ENCODE results near the gene UBE2J1. TPM values are rescaled to one million over a fixed set of nuclear protein-coding genes. Genes with fewer than 3 reads are reported as not detected.

Gene UBE2J1
- total and polyA plus RNA-seq, 8 donors = 15.0 to 33.7 (median 29.3) TPM

- no peak for FAIRE-seq
- no peak for ATAC-seq
- Histone ChIP-seq H3K36me3 (no peaks in the 10 kb centered on the region), H3K27ac (no peak overlapping the region), H3K4me3 (no peak overlapping the region), H3K9me3 (no peaks in the 10 kb centered on the region), H3K4me1 (no peaks in the 10 kb centered on the region), H3K27me3 (no peaks in the 10 kb centered on the region)
- TF ChIP-seq, protein P1, sequence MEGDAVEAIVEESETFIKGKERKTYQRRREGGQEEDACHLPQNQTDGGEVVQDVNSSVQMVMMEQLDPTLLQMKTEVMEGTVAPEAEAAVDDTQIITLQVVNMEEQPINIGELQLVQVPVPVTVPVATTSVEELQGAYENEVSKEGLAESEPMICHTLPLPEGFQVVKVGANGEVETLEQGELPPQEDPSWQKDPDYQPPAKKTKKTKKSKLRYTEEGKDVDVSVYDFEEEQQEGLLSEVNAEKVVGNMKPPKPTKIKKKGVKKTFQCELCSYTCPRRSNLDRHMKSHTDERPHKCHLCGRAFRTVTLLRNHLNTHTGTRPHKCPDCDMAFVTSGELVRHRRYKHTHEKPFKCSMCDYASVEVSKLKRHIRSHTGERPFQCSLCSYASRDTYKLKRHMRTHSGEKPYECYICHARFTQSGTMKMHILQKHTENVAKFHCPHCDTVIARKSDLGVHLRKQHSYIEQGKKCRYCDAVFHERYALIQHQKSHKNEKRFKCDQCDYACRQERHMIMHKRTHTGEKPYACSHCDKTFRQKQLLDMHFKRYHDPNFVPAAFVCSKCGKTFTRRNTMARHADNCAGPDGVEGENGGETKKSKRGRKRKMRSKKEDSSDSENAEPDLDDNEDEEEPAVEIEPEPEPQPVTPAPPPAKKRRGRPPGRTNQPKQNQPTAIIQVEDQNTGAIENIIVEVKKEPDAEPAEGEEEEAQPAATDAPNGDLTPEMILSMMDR (IDR thresholded peaks at IDR 0.05) = no peak
- intact Hi-C loops (cut with DNase I) = no loop called here
- WGBS, 2 donors = 88 to 94% methylated on average over 9 of the region's 9 CpGs
- no peak for DNase-seq
These were observed 69.8 kb downstream of the UBE2J1 start for GRCh38 chr6:89282749-89283148.

GRCh38 chr6:89281779-89282246 lies 70.7 kb downstream of the UBE2J1 start:
- H3K4me1 ChIP-seq = no peaks in the 10 kb centered on the region
- ATAC-seq = peak in 3 of 4 donors; percentile 54 to 69 (median 64)
- no peaks in the 10 kb centered on the region for H3K36me3 ChIP-seq
- no peak for FAIRE-seq
- H3K27me3 ChIP-seq = no peaks in the 10 kb centered on the region
- DNase-seq = no peak
- no peak overlapping the region for H3K4me3 ChIP-seq
- WGBS, 2 donors = 65 to 76% methylated on average over 10 of the region's 10 CpGs
- TF ChIP-seq, protein P1 (IDR thresholded peaks at IDR 0.05) = no peak
- H3K27ac ChIP-seq = no peak overlapping the region
- H3K9me3 ChIP-seq = no peaks in the 10 kb centered on the region
- intact Hi-C loops (cut with DNase I) = no loop called here

GRCh38 chr6:89278956-89279355 lies 73.6 kb downstream of the UBE2J1 start:
- H3K9me3 ChIP-seq = no peaks in the 10 kb centered on the region
- 86 to 94% methylated on average over 9 of the region's 9 CpGs for WGBS, 2 donors
- no peak overlapping the region for H3K4me3 ChIP-seq
- H3K27me3 ChIP-seq = no peaks in the 10 kb centered on the region
- FAIRE-seq = no peak
- TF ChIP-seq, protein P1 (IDR thresholded peaks at IDR 0.05) = no peak
- H3K4me1 ChIP-seq = no peaks in the 10 kb centered on the region
- no peak for ATAC-seq
- no peak for DNase-seq
- no peaks in the 10 kb centered on the region for H3K36me3 ChIP-seq
- no peak overlapping the region for H3K27ac ChIP-seq
- intact Hi-C loops (cut with DNase I) = no loop called here

Other genes starting within 250 kb of the UBE2J1 start
- 1 to 10 TPM in 2 of 6 donors, under 1 TPM in 4; 0.37 to 1.6 (median 0.55) TPM for gene SRSF12, start 234.7 kb downstream of the UBE2J1 start, total RNA-seq
- gene SRSF12, start 234.7 kb downstream of the UBE2J1 start, polyA plus RNA-seq = 1 to 10 TPM; 1.0 to 1.4 TPM
- gene PM20D2, start 206.7 kb downstream of the UBE2J1 start, total RNA-seq = 10 to 100 TPM in 1 of 6 donors, 1 to 10 TPM in 5; 4.3 to 11.0 (median 5.3) TPM
- 1 to 10 TPM; 3.6 to 8.1 TPM for gene PM20D2, start 206.7 kb downstream of the UBE2J1 start, polyA plus RNA-seq
- gene GABRR1, start 135.4 kb downstream of the UBE2J1 start, total RNA-seq = not detected
- gene GABRR1, start 135.4 kb downstream of the UBE2J1 start, polyA plus RNA-seq = under 1 TPM in 1 of 2 donors, not detected in 1; 0.02 TPM
- under 1 TPM in 5 of 6 donors, not detected in 1; 0.14 to 0.75 (median 0.31) TPM for gene GABRR2, start 37.4 kb downstream of the UBE2J1 start, total RNA-seq
- under 1 TPM; 0.23 to 0.27 TPM for gene GABRR2, start 37.4 kb downstream of the UBE2J1 start, polyA plus RNA-seq
- 10 to 100 TPM in 4 of 6 donors, 1 to 10 TPM in 2; 7.6 to 15.4 (median 12.1) TPM for gene RRAGD, start 59.6 kb upstream of the UBE2J1 start, total RNA-seq
- 1 to 10 TPM; 2.8 to 6.2 TPM for gene RRAGD, start 59.6 kb upstream of the UBE2J1 start, polyA plus RNA-seq
- gene ANKRD6, start 80.4 kb upstream of the UBE2J1 start, total RNA-seq = 10 to 100 TPM in 2 of 6 donors, 1 to 10 TPM in 4; 6.3 to 14.0 (median 9.6) TPM
- gene ANKRD6, start 80.4 kb upstream of the UBE2J1 start, polyA plus RNA-seq = 10 to 100 TPM in 1 of 2 donors, 1 to 10 TPM in 1; 7.8 to 14.7 TPM

Measured in pancreas (tissue), 10 donors.